Panc1 (cell line): ENCODE data around the gene GRK6. TPM values are rescaled to one million over a fixed set of nuclear protein-coding genes. Genes with fewer than 3 reads are reported as not detected.

Experiments used
- ATAC-seq: fragments of 200-7000 bp; cut with Tn5 transposase; 2 replicates; pipeline ENCODE4 v1.9.1; 2020; ENCODE audit warnings: mild to moderate bottlenecking, moderate library complexity
- BruUV-seq: library from RNA; stranded (reverse); fragments of 400-500 nt; replicated peaks from 2 replicates; lab custom pipeline; 2021; lab: Mats Ljungman, UMichigan
- CTCF ChIA-PET: fragments of 300-600 bp; sonication (Branson Sonifier 250); formaldehyde crosslinking; loops from one replicate; lab custom pipeline; 2022; ENCODE audit warnings: antibody characterized with exemption; lab: Charles Lee
- POLR2A ChIA-PET: fragments of 300-600 bp; sonication (Branson Sonifier 250); formaldehyde crosslinking; loops from one replicate; lab custom pipeline; 2022; ENCODE audit warnings: antibody characterized with exemption; lab: Charles Lee
- DNase-seq: peaks from one replicate; pipeline ENCODE4 v3.0.0-alpha.2; 2010; ENCODE audit warnings: low read depth, low spot score
- H3K27ac ChIP-seq: 2 replicates; pipeline ENCODE4 v1.5.1; 2011; ENCODE audit warnings: mild to moderate bottlenecking, low read length, inconsistent platforms
- H3K27me3 ChIP-seq: fragments of 200-500 bp; sonication (Bioruptor generic); 2 replicates; pipeline ENCODE4 v1.6.0; 2014; ENCODE audit warnings: low read length, inconsistent platforms; ENCODE audit not compliant: control insufficient read depth, insufficient read depth
- H3K36me3 ChIP-seq: fragments of 200-500 bp; sonication (Bioruptor generic); 2 replicates; pipeline ENCODE4 v1.5.1; 2014; ENCODE audit warnings: inconsistent platforms, mild to moderate bottlenecking, low read length, moderate library complexity; ENCODE audit not compliant: control insufficient read depth, insufficient read depth
- H3K4me1 ChIP-seq: 2 replicates; pipeline ENCODE4 v1.5.1; 2011; ENCODE audit warnings: inconsistent platforms, mild to moderate bottlenecking, low read length, moderate library complexity; ENCODE audit not compliant: control insufficient read depth, insufficient read depth
- H3K4me3 ChIP-seq, 2 experiments: 2 replicates each; pipeline ENCODE4 v1.5.1; 2011 to 2012; ENCODE audit warnings: low read depth in 2 of 2, low read length in 2 of 2, mild to moderate bottlenecking in 2 of 2, inconsistent platforms in 1 of 2, moderate library complexity in 1 of 2
- H3K9me3 ChIP-seq: fragments of 200-500 bp; sonication (Bioruptor generic); 2 replicates; pipeline ENCODE4 v1.5.1; 2014; ENCODE audit warnings: low read depth, mild to moderate bottlenecking, inconsistent platforms, low read length, moderate library complexity; ENCODE audit not compliant: control insufficient read depth, insufficient read depth
- CTCF ChIP-seq: fragments of 450-650 bp; IDR thresholded peaks from 2 replicates; pipeline ENCODE4 v1.5.1; 2017; ENCODE audit warnings: mild to moderate bottlenecking
- POLR2AphosphoS5 ChIP-seq: IDR thresholded peaks from 2 replicates; pipeline ENCODE4 v1.6.1; 2012; ENCODE audit warnings: mild to moderate bottlenecking, low read depth, low read length, moderate library complexity
- REST ChIP-seq, 2 experiments: IDR thresholded peaks; 2 replicates each; pipeline ENCODE4 v1.6.1; 2011 to 2012; ENCODE audit warnings: low read depth in 2 of 2, control low read depth in 1 of 2, low read length in 1 of 2, mild to moderate bottlenecking in 1 of 2, moderate library complexity in 1 of 2; ENCODE audit not compliant: insufficient read depth in 1 of 2
- SIN3A ChIP-seq: IDR thresholded peaks from 2 replicates; pipeline ENCODE4 v1.6.1; 2012; ENCODE audit warnings: low read depth, mild to moderate bottlenecking, low read length, moderate library complexity, borderline replicate concordance; ENCODE audit not compliant: insufficient read depth
- TCF7L2 ChIP-seq: IDR thresholded peaks from 2 replicates; pipeline ENCODE4 v1.6.1; 2011; ENCODE audit warnings: mild to moderate bottlenecking, low read depth, low read length, inconsistent platforms
- in situ Hi-C: cut with HindIII; loops from 2 replicates; pipeline ENCODE4 v1.10.0; 2016; ENCODE audit warnings: low sequenced_read_pairs, low pct_unique_long_range_greater_than_20kb
- intact Hi-C: fragments of 100-400 bp; cut with micrococcal nuclease; formaldehyde crosslinking; loops from one replicate; pipeline ENCODE4 v1.10.0; 2022; ENCODE audit not compliant: unreplicated experiment
- total RNA-seq: library from RNA; stranded (reverse); gene quantifications from one replicate; pipeline ENCODE4 v1.2.1, GENCODE V29; 2021; ENCODE audit not compliant: unreplicated experiment

GRK6 gene
- total RNA-seq, 1 experiment from 2014 or later, result 56.1 TPM

GRCh38 chr5:177399997-177400868, 26.2 kb upstream of the GRK6 start, which contains the start of gene PFN3:
TSS of gene PFN3 (minus strand) at chr5:177400661. CDS start at chr5:177400576, 85 bp downstream.
- TF ChIP-seq TCF7L2, result no peak
- no peak for TF ChIP-seq POLR2AphosphoS5
- no peak for TF ChIP-seq CTCF
- TF ChIP-seq SIN3A, result no peak
- no peak for TF ChIP-seq REST (IDR thresholded peaks at IDR 0.05; ENCODE audit: insufficient read depth in 1 of 2, low read depth in 2 of 2, low read length in 1 of 2)
- POLR2A ChIA-PET, result no interaction called here
- intact Hi-C loops, result no loop called here
- Histone ChIP-seq H3K9me3 (no peaks in the 10 kb centered on the region), H3K4me3 (no peak within 1 kb of the TSS), H3K27ac (no peak within 1 kb of the TSS), H3K27me3 (no peaks in the 10 kb centered on the region), H3K4me1 (peaks cover 10% of the 10 kb centered on the region), H3K36me3 (no peaks in the 10 kb centered on the region)
- CTCF ChIA-PET, result no interaction called here
- ATAC-seq (no peak), DNase-seq (no peak)
- in situ Hi-C loops, result no loop called here
- BruUV-seq, result no TSS peak

GRCh38 chr5:177402271-177403043, 24.0 kb upstream of the GRK6 start:
- in situ Hi-C loops, result no loop called here
- H3K27me3 ChIP-seq, result no peaks in the 10 kb centered on the region
- H3K4me3 ChIP-seq, result peak overlapping the region; percentile 60 to 86
- no peaks in the 10 kb centered on the region for H3K36me3 ChIP-seq
- ATAC-seq, result peak; percentile 79
- no peaks in the 10 kb centered on the region for H3K9me3 ChIP-seq
- no peak for DNase-seq
- H3K27ac ChIP-seq, result peak overlapping the region; percentile 72
- ChIA-PET POLR2A (interaction anchor here (0.6 to 0.8 kb wide), 3 partner anchors 70 to 143 kb away, joined by 3 to 8 read pairs (median 7); no protein-coding TSS in a partner anchor), CTCF (interaction anchor here (0.6 to 4.3 kb wide), 12 partner anchors 10 to 289 kb away, joined by 3 to 34 read pairs (median 4); partner anchors contain the start of gene GRK6)
- H3K4me1 ChIP-seq, result peaks cover 10% of the 10 kb centered on the region
- no TSS peak for BruUV-seq
- intact Hi-C loops, result loop anchor here (2.0 kb wide), 1 partner anchor 54 kb away; no protein-coding TSS in a partner anchor
- no peak for TF ChIP-seq REST (IDR thresholded peaks at IDR 0.05; ENCODE audit: insufficient read depth in 1 of 2, low read depth in 2 of 2, low read length in 1 of 2)
- TF ChIP-seq CTCF, result peak; percentile 19
